ENCODE measurements around the gene ITGA2B. TPM values are rescaled to one million over a fixed set of nuclear protein-coding genes. Genes with fewer than 3 reads are reported as not detected.

ITGA2B gene
- total and polyA plus RNA-seq, 5 donors, result 3.4 to 14.3 (median 7.5) TPM

GRCh38 chr17:44324571-44325275, 64.7 kb downstream of the ITGA2B start, which contains the start of gene SLC25A39:
Gene SLC25A39 (minus strand): TSS chr17:44324823. CDS start chr17:44323562, 1,261 bp downstream.
- DNase-seq, result peak; percentile 93 to 98 (median 98)
- Histone ChIP-seq H3K9me3 (ENCODE audit: control insufficient read depth, low read length) (no peaks in the 10 kb centered on the region), H3K27ac (ENCODE audit: low read length) (peak within 1 kb of the TSS; percentile 70), H3K4me3 (ENCODE audit: low read length) (peak within 1 kb of the TSS; percentile 87), H3K4me1 (ENCODE audit: control insufficient read depth, insufficient read depth, low read length) (no peaks in the 10 kb centered on the region), H3K27me3 (ENCODE audit: control insufficient read depth, insufficient read depth) (no peaks in the 10 kb centered on the region)
- intact Hi-C loops (cut with DNase I), result loop anchor here (2.0 to 5.0 kb wide), 4 partner anchors 102 to 114 kb away; no protein-coding TSS in a partner anchor
- under 1% methylated on average over 85 of the region's 85 CpGs for WGBS
- peak; percentile 93 for ATAC-seq

- ATAC-seq, result peak in 1 of 2 donors; percentile 3
- Histone ChIP-seq H3K4me3 (ENCODE audit: low read length) (peak overlapping the region; percentile 87), H3K27ac (ENCODE audit: low read length) (peak overlapping the region; percentile 20), H3K4me1 (ENCODE audit: control insufficient read depth, insufficient read depth, low read length) (no peaks in the 10 kb centered on the region), H3K27me3 (ENCODE audit: control insufficient read depth, insufficient read depth) (no peaks in the 10 kb centered on the region), H3K9me3 (ENCODE audit: control insufficient read depth, low read length) (no peaks in the 10 kb centered on the region)
- WGBS, result 1% methylated on average over 38 of the region's 38 CpGs
- no peak for DNase-seq
- intact Hi-C loops (cut with DNase I), result loop anchor here in 3 of 4 donors (2.0 to 5.0 kb wide), 3 partner anchors 102 to 113 kb away; no protein-coding TSS in a partner anchor
Observed at GRCh38 chr17:44324092-44324570, 65.3 kb downstream of the ITGA2B start.

GRCh38 chr17:44323359-44324091, 65.9 kb downstream of the ITGA2B start:
- peak in 1 of 3 donors; percentile 36 for DNase-seq
- no peak for ATAC-seq
- H3K4me3 ChIP-seq (ENCODE audit: low read length), result peak overlapping the region; percentile 87
- H3K9me3 ChIP-seq (ENCODE audit: control insufficient read depth, low read length), result no peaks in the 10 kb centered on the region
- H3K27ac ChIP-seq (ENCODE audit: low read length), result no peak overlapping the region
- intact Hi-C loops (cut with DNase I), result loop anchor here in 3 of 4 donors (2.0 to 5.0 kb wide), 3 partner anchors 101 to 113 kb away; no protein-coding TSS in a partner anchor
- H3K4me1 ChIP-seq (ENCODE audit: control insufficient read depth, insufficient read depth, low read length), result no peaks in the 10 kb centered on the region
- no peaks in the 10 kb centered on the region for H3K27me3 ChIP-seq (ENCODE audit: control insufficient read depth, insufficient read depth)
- WGBS, result 60% methylated on average over 27 of the region's 27 CpGs

GRCh38 chr17:44322236-44322895, 67.1 kb downstream of the ITGA2B start:
- no peaks in the 10 kb centered on the region for H3K27me3 ChIP-seq (ENCODE audit: control insufficient read depth, insufficient read depth)
- H3K27ac ChIP-seq (ENCODE audit: low read length), result no peak overlapping the region
- no peaks in the 10 kb centered on the region for H3K4me1 ChIP-seq (ENCODE audit: control insufficient read depth, insufficient read depth, low read length)
- no peak overlapping the region for H3K4me3 ChIP-seq (ENCODE audit: low read length)
- ATAC-seq, result no peak
- DNase-seq, result peak in 1 of 3 donors; percentile 28
- H3K9me3 ChIP-seq (ENCODE audit: control insufficient read depth, low read length), result no peaks in the 10 kb centered on the region
- intact Hi-C loops (cut with DNase I), result loop anchor here in 1 of 4 donors (5.0 kb wide), 1 partner anchor 100 kb away; no protein-coding TSS in a partner anchor
- WGBS, result 89% methylated on average over 11 of the region's 11 CpGs

Other genes starting within 250 kb of the ITGA2B start
- gene HROB, start 247.7 kb downstream of the ITGA2B start, total RNA-seq, result 1 to 10 TPM in 1 of 4 donors, under 1 TPM in 3; 0.47 to 1.4 (median 0.76) TPM
- 0.38 TPM for gene HROB, start 247.7 kb downstream of the ITGA2B start, polyA plus RNA-seq
- 10 to 100 TPM in 2 of 4 donors, 1 to 10 TPM in 2; 5.3 to 11.3 (median 9.7) TPM for gene ASB16, start 218.9 kb downstream of the ITGA2B start, total RNA-seq
- 5.4 TPM for gene ASB16, start 218.9 kb downstream of the ITGA2B start, polyA plus RNA-seq
- 10 to 100 TPM; 23.5 to 27.6 (median 26.6) TPM for gene TMUB2, start 202.7 kb downstream of the ITGA2B start, total RNA-seq
- gene TMUB2, start 202.7 kb downstream of the ITGA2B start, polyA plus RNA-seq, result 26.3 TPM
- gene ATXN7L3, start 189.8 kb downstream of the ITGA2B start, total RNA-seq, result 10 to 100 TPM; 37.5 to 52.7 (median 41.2) TPM
- 31.0 TPM for gene ATXN7L3, start 189.8 kb downstream of the ITGA2B start, polyA plus RNA-seq
- 10 to 100 TPM; 36.7 to 63.4 (median 58.6) TPM for gene UBTF, start 170.0 kb downstream of the ITGA2B start, total RNA-seq
- 43.5 TPM for gene UBTF, start 170.0 kb downstream of the ITGA2B start, polyA plus RNA-seq
- gene SLC4A1, start 121.5 kb downstream of the ITGA2B start, total RNA-seq, result under 1 TPM in 3 of 4 donors, not detected in 1; 0.31 to 0.72 (median 0.46) TPM
- gene SLC4A1, start 121.5 kb downstream of the ITGA2B start, polyA plus RNA-seq, result 0.16 TPM
- gene RUNDC3A, start 81.0 kb downstream of the ITGA2B start, total RNA-seq, result 1 to 10 TPM; 1.8 to 4.5 (median 2.3) TPM
- 1.6 TPM for gene RUNDC3A, start 81.0 kb downstream of the ITGA2B start, polyA plus RNA-seq
- 10 to 100 TPM; 56.7 to 69.9 (median 66.4) TPM for gene SLC25A39, start 64.8 kb downstream of the ITGA2B start, total RNA-seq
- gene SLC25A39, start 64.8 kb downstream of the ITGA2B start, polyA plus RNA-seq, result 73.0 TPM
- 100 to 1,000 TPM; 158 to 215 (median 194) TPM for gene GRN, start 44.3 kb downstream of the ITGA2B start, total RNA-seq
- 100 TPM for gene GRN, start 44.3 kb downstream of the ITGA2B start, polyA plus RNA-seq
- 1 to 10 TPM; 2.4 to 4.0 (median 3.1) TPM for gene FAM171A2, start 25.8 kb downstream of the ITGA2B start, total RNA-seq
- 1.9 TPM for gene FAM171A2, start 25.8 kb downstream of the ITGA2B start, polyA plus RNA-seq
- gene GPATCH8, start 113.8 kb upstream of the ITGA2B start, total RNA-seq, result 10 to 100 TPM; 32.4 to 35.9 (median 33.9) TPM
- 21.3 TPM for gene GPATCH8, start 113.8 kb upstream of the ITGA2B start, polyA plus RNA-seq
- 10 to 100 TPM in 1 of 4 donors, 1 to 10 TPM in 3; 4.7 to 12.3 (median 7.9) TPM for gene FZD2, start 167.8 kb upstream of the ITGA2B start, total RNA-seq
- 2.4 TPM for gene FZD2, start 167.8 kb upstream of the ITGA2B start, polyA plus RNA-seq